Measurements from ENCODE around the gene ZSWIM1. TPM values are rescaled to one million over a fixed set of nuclear protein-coding genes. Genes with fewer than 3 reads are reported as not detected.

The ZSWIM1 gene
- total and polyA plus RNA-seq, 2 donors (not counting 1 experiment from before 2014, with no cell fraction given) = 5.4 to 15.7 TPM

DNA sequence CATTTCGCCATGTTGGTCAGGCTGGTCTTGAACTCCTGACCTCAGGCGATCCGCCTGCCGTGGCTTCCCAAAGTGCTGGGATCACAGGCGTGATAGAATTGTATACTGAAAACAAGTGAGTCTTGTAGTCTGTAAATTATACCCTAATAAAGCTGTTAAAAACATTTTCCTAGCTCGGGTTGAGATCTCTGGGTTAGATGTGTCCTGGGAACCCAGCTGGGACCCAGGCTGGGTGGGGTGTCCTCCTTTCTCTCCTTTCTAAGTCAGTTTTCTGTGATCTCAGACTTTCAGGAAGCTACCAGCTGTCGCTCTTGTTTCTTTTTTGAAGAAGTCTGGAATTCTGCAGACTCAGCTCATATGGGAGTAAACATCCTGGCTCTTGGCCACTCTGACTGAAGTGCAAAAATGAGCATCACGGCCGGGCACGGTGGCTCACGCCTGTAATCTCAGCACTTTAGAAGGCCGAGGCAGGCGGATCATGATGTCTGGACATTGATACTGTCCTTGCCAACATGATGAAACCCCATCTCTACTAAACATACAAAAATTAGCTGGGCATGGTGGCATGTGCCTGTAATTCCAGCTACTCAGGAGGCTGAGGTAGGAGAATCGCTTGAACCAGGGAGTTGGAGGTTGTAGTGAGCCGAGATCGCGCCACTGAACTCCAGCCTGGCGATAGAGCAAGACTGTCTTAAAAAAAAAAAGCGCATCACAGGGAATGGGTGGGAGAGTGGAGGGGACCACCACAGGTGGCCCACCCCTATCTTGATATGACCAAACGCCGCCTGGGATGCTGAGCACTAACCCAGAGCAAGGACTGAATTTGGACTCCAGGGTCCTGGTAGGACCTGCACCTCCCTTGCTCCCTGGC lies 43.6 kb downstream of the ZSWIM1 start:
- no peak overlapping the region for H3K27ac ChIP-seq (ENCODE audit: low read length in 2 of 2)

More for the DNA sequence above, 43.6 kb downstream of the ZSWIM1 start:
- H3K27me3 ChIP-seq (replicated peaks in 1 of 4; ENCODE audit: control extremely low read depth in 1 of 4, control insufficient read depth in 3 of 4, insufficient read depth in 4 of 4, low read length in 3 of 4) = peaks cover 0 to 10% (median 2%) of the 10 kb centered on the region in 4 experiments
- no peaks in the 10 kb centered on the region for H4K20me1 ChIP-seq (ENCODE audit: control insufficient read depth, insufficient read depth, low read length, poor library complexity, severe bottlenecking)
- H3K9me3 Mint-ChIP-seq (ENCODE audit: insufficient read depth) = no peaks in the 10 kb centered on the region
- DNase-seq (no peak), ATAC-seq (ENCODE audit: low read depth) (no peak)
- H3K4me1 Mint-ChIP-seq = no peaks in the 10 kb centered on the region
- no peaks in the 10 kb centered on the region for H3K4me1 ChIP-seq (ENCODE audit: control insufficient read depth in 2 of 2, insufficient read depth in 2 of 2, low read length in 2 of 2)
- CTCF ChIA-PET = no interaction called here
- H3K4me3 ChIP-seq (ENCODE audit: control extremely low read depth in 1 of 5, extremely low read depth in 1 of 5, insufficient read depth in 1 of 5, low read depth in 2 of 5, low read length in 4 of 5) = no peak overlapping the region
- H3K9ac ChIP-seq (ENCODE audit: low read length) = no peak overlapping the region
- no peak for TF ChIP-seq EZH2 (IDR thresholded peaks at IDR 0.05; ENCODE audit: borderline replicate concordance, insufficient read depth, low read depth, low read length, poor library complexity, severe bottlenecking)
- TF ChIP-seq, protein P1, sequence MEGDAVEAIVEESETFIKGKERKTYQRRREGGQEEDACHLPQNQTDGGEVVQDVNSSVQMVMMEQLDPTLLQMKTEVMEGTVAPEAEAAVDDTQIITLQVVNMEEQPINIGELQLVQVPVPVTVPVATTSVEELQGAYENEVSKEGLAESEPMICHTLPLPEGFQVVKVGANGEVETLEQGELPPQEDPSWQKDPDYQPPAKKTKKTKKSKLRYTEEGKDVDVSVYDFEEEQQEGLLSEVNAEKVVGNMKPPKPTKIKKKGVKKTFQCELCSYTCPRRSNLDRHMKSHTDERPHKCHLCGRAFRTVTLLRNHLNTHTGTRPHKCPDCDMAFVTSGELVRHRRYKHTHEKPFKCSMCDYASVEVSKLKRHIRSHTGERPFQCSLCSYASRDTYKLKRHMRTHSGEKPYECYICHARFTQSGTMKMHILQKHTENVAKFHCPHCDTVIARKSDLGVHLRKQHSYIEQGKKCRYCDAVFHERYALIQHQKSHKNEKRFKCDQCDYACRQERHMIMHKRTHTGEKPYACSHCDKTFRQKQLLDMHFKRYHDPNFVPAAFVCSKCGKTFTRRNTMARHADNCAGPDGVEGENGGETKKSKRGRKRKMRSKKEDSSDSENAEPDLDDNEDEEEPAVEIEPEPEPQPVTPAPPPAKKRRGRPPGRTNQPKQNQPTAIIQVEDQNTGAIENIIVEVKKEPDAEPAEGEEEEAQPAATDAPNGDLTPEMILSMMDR (IDR thresholded peaks at IDR 0.05) = no peak
- intact Hi-C loops (cut with micrococcal nuclease) = no loop called here
- H3K4me2 ChIP-seq (replicated peaks; ENCODE audit: low read depth, low read length, poor library complexity, severe bottlenecking) = no peak overlapping the region
- no peaks in the 10 kb centered on the region for H3K79me2 ChIP-seq (ENCODE audit: control insufficient read depth, insufficient read depth, low read length)
- no peaks in the 10 kb centered on the region for H3K9me3 ChIP-seq (ENCODE audit: control extremely low read depth in 1 of 3, control insufficient read depth in 2 of 3, insufficient read depth in 1 of 3, low read length in 2 of 3)
- peaks cover 19% of the 10 kb centered on the region for H3K27me3 Mint-ChIP-seq
- no peak overlapping the region for H3K4me3 Mint-ChIP-seq
- H3K27ac Mint-ChIP-seq = no peak overlapping the region
- 69% methylated on average over 13 of the region's 21 CpGs for WGBS (ENCODE audit: insufficient coverage)
- no peak overlapping the region for H2AFZ ChIP-seq (ENCODE audit: insufficient read depth, low read depth, low read length, poor library complexity, severe bottlenecking)
- H3K36me3 ChIP-seq (replicated peaks in 1 of 2; ENCODE audit: control extremely low read depth in 1 of 2, control insufficient read depth in 1 of 2, extremely low read depth in 1 of 2, insufficient read depth in 2 of 2, low read length in 1 of 2) = no peaks in the 10 kb centered on the region
- POLR2A ChIA-PET = interaction anchor here (1.0 to 1.2 kb wide), 2 partner anchors 10 to 17 kb away, joined by 4 read pairs; partner anchors contain the start of gene PCIF1
